Fibroblast of mammary gland (primary cell): ENCODE measurements around the gene TMEM244.

ENCODE experiments used
- DNase-seq: peaks from one replicate; pipeline ENCODE4 v3.0.0-alpha.2; 2010; ENCODE audit warnings: low read depth
- H3K4me3 ChIP-seq: 2 replicates; pipeline ENCODE4 v1.5.1; 2011; ENCODE audit warnings: low read depth, mild to moderate bottlenecking, low read length, moderate library complexity; ENCODE audit not compliant: control insufficient read depth
- CTCF ChIP-seq: conservative IDR thresholded peaks from 2 replicates; pipeline ENCODE4 v1.5.1; 2011; ENCODE audit warnings: low read depth, low read length, inconsistent platforms; ENCODE audit not compliant: control insufficient read depth, insufficient read depth

The TMEM244 gene

GRCh38 chr6:129785047-129785755, 75.9 kb downstream of the TMEM244 start:
- H3K4me3 ChIP-seq = no peak overlapping the region
- DNase-seq = peak; percentile 63
- no peak for TF ChIP-seq CTCF
